ENCODE measurements around the gene TBCB. TPM values are rescaled to one million over a fixed set of nuclear protein-coding genes. Genes with fewer than 3 reads are reported as not detected.

Gene TBCB
- total RNA-seq, 2 donors from 2014 or later: 119 to 212 TPM

GRCh38 chr19:36120092-36120983, 5.1 kb downstream of the TBCB start:
- Histone ChIP-seq H3K4me1 (replicated peaks) (no peaks in the 10 kb centered on the region), H3K9me3 (no peaks in the 10 kb centered on the region), H3K4me3 (no peak overlapping the region), H3K27ac (no peak overlapping the region), H3K36me3 (peaks cover 0 to 4% of the 10 kb centered on the region in 2 donors), H3K27me3 (replicated peaks; ENCODE audit: insufficient read depth) (no peaks in the 10 kb centered on the region)
- intact Hi-C loops (cut with DNase I): no loop called here
- no peak for DNase-seq (ENCODE audit: low spot score)
- TF ChIP-seq POLR2AphosphoS5 (IDR thresholded peaks at IDR 0.05) (no peak), POLR2A (IDR thresholded peaks at IDR 0.05) (no peak), CTCF (IDR thresholded peaks at IDR 0.05) (no peak)
- 82% methylated on average over 26 of the region's 26 CpGs for WGBS

- TF ChIP-seq POLR2AphosphoS5 (IDR thresholded peaks at IDR 0.05) (no peak), POLR2A (IDR thresholded peaks at IDR 0.05) (no peak), CTCF (IDR thresholded peaks at IDR 0.05) (no peak)
- Histone ChIP-seq H3K4me1 (replicated peaks) (no peaks in the 10 kb centered on the region), H3K9me3 (no peaks in the 10 kb centered on the region), H3K27me3 (replicated peaks; ENCODE audit: insufficient read depth) (no peaks in the 10 kb centered on the region), H3K27ac (no peak overlapping the region), H3K4me3 (no peak overlapping the region), H3K36me3 (peaks cover 0 to 4% of the 10 kb centered on the region in 2 donors)
- DNase-seq (ENCODE audit: low spot score): no peak
- intact Hi-C loops (cut with DNase I): no loop called here
- WGBS: 87% methylated on average over 18 of the region's 18 CpGs
These were observed 5.7 kb downstream of the TBCB start for GRCh38 chr19:36120984-36121358.

- Histone ChIP-seq H3K4me1 (replicated peaks) (no peaks in the 10 kb centered on the region), H3K36me3 (peaks cover 0 to 4% of the 10 kb centered on the region in 2 donors), H3K9me3 (no peaks in the 10 kb centered on the region), H3K27me3 (replicated peaks; ENCODE audit: insufficient read depth) (no peaks in the 10 kb centered on the region), H3K4me3 (no peak overlapping the region), H3K27ac (no peak overlapping the region)
- intact Hi-C loops (cut with DNase I): no loop called here
- DNase-seq (ENCODE audit: low spot score): no peak
- TF ChIP-seq CTCF (IDR thresholded peaks at IDR 0.05) (no peak), POLR2AphosphoS5 (IDR thresholded peaks at IDR 0.05) (no peak), POLR2A (IDR thresholded peaks at IDR 0.05) (no peak)
- 86% methylated on average over 49 of the region's 49 CpGs for WGBS
These were observed 6.3 kb downstream of the TBCB start for GRCh38 chr19:36121486-36122124.

GRCh38 chr19:36125557-36125956, 10.3 kb downstream of the TBCB start:
- Histone ChIP-seq H3K9me3 (no peaks in the 10 kb centered on the region), H3K27ac (no peak overlapping the region), H3K27me3 (replicated peaks; ENCODE audit: insufficient read depth) (no peaks in the 10 kb centered on the region), H3K36me3 (peaks cover 0 to 4% of the 10 kb centered on the region in 2 donors), H3K4me1 (replicated peaks) (no peaks in the 10 kb centered on the region), H3K4me3 (no peak overlapping the region)
- TF ChIP-seq POLR2A (IDR thresholded peaks at IDR 0.05) (no peak), CTCF (IDR thresholded peaks at IDR 0.05) (no peak), POLR2AphosphoS5 (IDR thresholded peaks at IDR 0.05) (no peak)
- no peak for DNase-seq (ENCODE audit: low spot score)
- intact Hi-C loops (cut with DNase I): no loop called here
- 77% methylated on average over 9 of the region's 9 CpGs for WGBS
